SK-N-SH (cell line): ENCODE measurements around the gene NUDT12. TPM values are rescaled to one million over a fixed set of nuclear protein-coding genes. Genes with fewer than 3 reads are reported as not detected.

Source experiments
- CTCF ChIA-PET: fragments of 300-600, 350-600 bp; formaldehyde crosslinking; extraction: SDS; loops from one replicate; lab custom pipeline; 2021; lab: Yijun Ruan, JAX
- POLR2A ChIA-PET: fragments of 350-600 bp; sonication (Branson Sonifier 250); formaldehyde crosslinking; extraction: SDS; loops from one replicate; lab custom pipeline; 2020; ENCODE audit warnings: antibody characterized with exemption, inconsistent platforms; lab: Yijun Ruan, JAX
- DNase-seq: peaks from one replicate; pipeline ENCODE4 v3.0.0; 2012
- H2AFZ ChIP-seq: fragments of 200-600 bp; sonication (generic); 2 replicates; pipeline ENCODE4 v1.8.1; 2016; ENCODE audit warnings: antibody characterized with exemption, mild to moderate bottlenecking, low read depth
- H3F3A ChIP-seq: fragments of 200-600 bp; sonication (generic); replicated peaks from 2 replicates; pipeline ENCODE3; 2016; ENCODE audit warnings: antibody characterized with exemption, mild to moderate bottlenecking; ENCODE audit not compliant: insufficient read depth
- H3K27ac ChIP-seq, 2 experiments: fragments of 200-500 bp in 1 of 2; fragments of 200-600 bp in 1 of 2; sonication (Bioruptor generic) in 1 of 2; sonication (generic), shearing (Covaris generic) in 1 of 2; 2 replicates each; pipeline versions ENCODE4 v1.5.1 to v1.6.1; 2014 to 2016; ENCODE audit warnings: low read depth in 2 of 2, inconsistent platforms in 1 of 2, low read length in 1 of 2, mild to moderate bottlenecking in 1 of 2, mixed read lengths in 1 of 2
- H3K27me3 ChIP-seq: fragments of 200-600 bp; sonication (generic), shearing (Covaris generic); 2 replicates; pipeline ENCODE4 v1.6.1; 2016; ENCODE audit warnings: mixed run types; ENCODE audit not compliant: insufficient read depth
- H3K36me3 ChIP-seq, 2 experiments: fragments of 200-500 bp in 1 of 2; fragments of 200-600 bp in 1 of 2; sonication (Bioruptor generic) in 1 of 2; sonication (generic) in 1 of 2; replicated peaks in 1 of 2; 2 replicates each; pipeline versions ENCODE3 to v1.5.1; 2014 to 2016; ENCODE audit warnings: low read length in 1 of 2, mild to moderate bottlenecking in 1 of 2; ENCODE audit not compliant: insufficient read depth in 2 of 2, control insufficient read depth in 1 of 2
- H3K4me1 ChIP-seq, 2 experiments: fragments of 200-500 bp in 1 of 2; fragments of 200-600 bp in 1 of 2; sonication (Bioruptor generic) in 1 of 2; sonication (generic), shearing (Covaris generic) in 1 of 2; 2 replicates each; pipeline versions ENCODE4 v1.5.1 to v1.6.1; 2014 to 2016; ENCODE audit warnings: low read depth in 1 of 2, low read length in 1 of 2, mixed run types in 1 of 2; ENCODE audit not compliant: insufficient read depth in 2 of 2, control insufficient read depth in 1 of 2
- H3K4me2 ChIP-seq: fragments of 200-600 bp; sonication (generic), shearing (Covaris generic); 2 replicates; pipeline ENCODE4 v1.6.1; 2017; ENCODE audit warnings: mixed run types
- H3K4me3 ChIP-seq, 2 experiments: fragments of 200-500 bp in 1 of 2; fragments of 200-600 bp in 1 of 2; sonication (Bioruptor generic) in 1 of 2; sonication (generic), shearing (Covaris generic) in 1 of 2; 2 replicates each; pipeline versions ENCODE4 v1.5.1 to v1.8.1; 2014 to 2016; ENCODE audit warnings: low read depth in 2 of 2, inconsistent platforms in 1 of 2, low read length in 1 of 2, mild to moderate bottlenecking in 1 of 2, mixed read lengths in 1 of 2, moderate library complexity in 1 of 2
- H3K79me2 ChIP-seq: fragments of 200-600 bp; sonication (generic); 2 replicates; pipeline ENCODE4 v1.8.1; 2017; ENCODE audit warnings: mild to moderate bottlenecking; ENCODE audit not compliant: insufficient read depth
- H3K9ac ChIP-seq: fragments of 200-600 bp; sonication (generic); 2 replicates; pipeline ENCODE4 v1.6.1; 2017; ENCODE audit warnings: mixed run types
- H3K9me2 ChIP-seq: fragments of 200-600 bp; sonication (generic); 2 replicates; pipeline ENCODE4 v1.6.1; 2017; ENCODE audit warnings: mixed run types
- H3K9me3 ChIP-seq: fragments of 200-600 bp; sonication (generic); 2 replicates; pipeline ENCODE4 v1.6.1; 2017; ENCODE audit warnings: mixed run types, mild to moderate bottlenecking, moderate library complexity
- H4K20me1 ChIP-seq: fragments of 200-600 bp; sonication (generic); 2 replicates; pipeline ENCODE4 v1.6.1; 2017; ENCODE audit warnings: mild to moderate bottlenecking, mixed run types; ENCODE audit not compliant: insufficient read depth
- CHD2 ChIP-seq: fragments of 150-350 bp; IDR thresholded peaks from 2 replicates; pipeline ENCODE4 v1.6.1; 2018; ENCODE audit warnings: low read length; ENCODE audit not compliant: partially characterized antibody
- GABPA ChIP-seq: IDR thresholded peaks from 2 replicates; pipeline ENCODE4 v1.4.0; 2012; ENCODE audit warnings: low read depth, mild to moderate bottlenecking
- GATA2 ChIP-seq: sonication (generic); formaldehyde crosslinking; IDR thresholded peaks from 2 replicates; pipeline ENCODE4 v1.5.0; 2020; ENCODE audit warnings: mild to moderate bottlenecking, missing genetic modification reagents
- IRF3 ChIP-seq: fragments of 150-350 bp; IDR thresholded peaks from 2 replicates; pipeline ENCODE4 v1.6.1; 2016; ENCODE audit warnings: mild to moderate bottlenecking, low read depth, low read length
- JUND ChIP-seq: IDR thresholded peaks from 2 replicates; pipeline ENCODE4 v1.4.0; 2012
- MAX ChIP-seq: IDR thresholded peaks from 2 replicates; pipeline ENCODE4 v1.4.0; 2012; ENCODE audit warnings: low read depth
- PBX3 ChIP-seq: IDR thresholded peaks from 2 replicates; pipeline ENCODE4; 2012
- RAD21 ChIP-seq: IDR thresholded peaks from 2 replicates; pipeline ENCODE4 v1.6.1; 2012; ENCODE audit warnings: mild to moderate bottlenecking, low read length
- RCOR1 ChIP-seq: fragments of 150-350 bp; IDR thresholded peaks from 2 replicates; pipeline ENCODE4 v1.6.1; 2017; ENCODE audit warnings: antibody characterized with exemption, low read length
- SMC3 ChIP-seq: IDR thresholded peaks from 2 replicates; pipeline ENCODE4 v1.6.1; 2012; ENCODE audit warnings: low read depth, low read length, improper control_type of control experiment
- TCF12 ChIP-seq: IDR thresholded peaks from 2 replicates; pipeline ENCODE4 v1.4.0; 2012
- USF1 ChIP-seq: IDR thresholded peaks from 2 replicates; pipeline ENCODE4 v1.4.0; 2012; ENCODE audit warnings: low read depth, borderline replicate concordance
- WGBS: methylation state at CpG from one replicate; pipeline ENCODE4 v1.1.6; 2017; ENCODE audit warnings: low lambda C conversion rate; 5-methylcytosine and 5-hydroxymethylcytosine counted together
- polyA plus RNA-seq, 3 experiments: library from polyadenylated mRNA; depleted of rRNA; stranded (reverse); fragments of >200 nt; gene quantifications; 2 replicates each; pipeline ENCODE4 v1.2.3, GENCODE V29; 2012
- TF ChIP-seq, protein P1 (sequence below): fragments of 200-600 bp; sonication (generic); IDR thresholded peaks from 2 replicates; pipeline ENCODE4 v1.6.1; 2017; ENCODE audit warnings: antibody characterized with exemption, mild to moderate bottlenecking, moderate library complexity
- TF ChIP-seq, protein P2 (sequence below): IDR thresholded peaks from 2 replicates; pipeline ENCODE4 v1.6.1; 2012; ENCODE audit warnings: mild to moderate bottlenecking, low read depth, low read length, moderate library complexity

The NUDT12 gene
- polyA plus RNA-seq, 1 of the 3 experiments (the other 2 are of a cell fraction), result 4.9 TPM

DNA sequence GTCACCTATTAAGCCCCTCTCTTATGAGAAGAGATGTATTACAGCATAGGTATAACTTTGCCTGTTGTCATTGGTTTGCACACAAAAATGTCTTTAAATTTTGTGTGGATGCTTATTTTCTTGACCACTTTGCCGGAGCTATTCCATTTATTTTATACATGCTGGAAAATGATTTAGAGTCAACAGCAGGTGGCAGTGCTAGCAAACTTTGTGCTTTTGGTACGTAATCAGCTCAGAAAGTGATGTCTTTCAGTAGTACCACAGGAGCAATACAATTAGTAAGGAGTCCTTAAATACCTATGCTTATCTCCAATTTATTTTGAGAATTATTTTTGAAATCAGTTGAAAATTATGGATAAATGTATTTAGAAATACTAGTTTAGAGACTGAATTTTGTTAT lies 19.8 kb upstream of the NUDT12 start (continued):
- TF ChIP-seq, protein P1, sequence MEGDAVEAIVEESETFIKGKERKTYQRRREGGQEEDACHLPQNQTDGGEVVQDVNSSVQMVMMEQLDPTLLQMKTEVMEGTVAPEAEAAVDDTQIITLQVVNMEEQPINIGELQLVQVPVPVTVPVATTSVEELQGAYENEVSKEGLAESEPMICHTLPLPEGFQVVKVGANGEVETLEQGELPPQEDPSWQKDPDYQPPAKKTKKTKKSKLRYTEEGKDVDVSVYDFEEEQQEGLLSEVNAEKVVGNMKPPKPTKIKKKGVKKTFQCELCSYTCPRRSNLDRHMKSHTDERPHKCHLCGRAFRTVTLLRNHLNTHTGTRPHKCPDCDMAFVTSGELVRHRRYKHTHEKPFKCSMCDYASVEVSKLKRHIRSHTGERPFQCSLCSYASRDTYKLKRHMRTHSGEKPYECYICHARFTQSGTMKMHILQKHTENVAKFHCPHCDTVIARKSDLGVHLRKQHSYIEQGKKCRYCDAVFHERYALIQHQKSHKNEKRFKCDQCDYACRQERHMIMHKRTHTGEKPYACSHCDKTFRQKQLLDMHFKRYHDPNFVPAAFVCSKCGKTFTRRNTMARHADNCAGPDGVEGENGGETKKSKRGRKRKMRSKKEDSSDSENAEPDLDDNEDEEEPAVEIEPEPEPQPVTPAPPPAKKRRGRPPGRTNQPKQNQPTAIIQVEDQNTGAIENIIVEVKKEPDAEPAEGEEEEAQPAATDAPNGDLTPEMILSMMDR, result peak; percentile 72
- TF ChIP-seq GATA2 (CRISPR knock-in tag), result no peak
- TF ChIP-seq, protein P2, sequence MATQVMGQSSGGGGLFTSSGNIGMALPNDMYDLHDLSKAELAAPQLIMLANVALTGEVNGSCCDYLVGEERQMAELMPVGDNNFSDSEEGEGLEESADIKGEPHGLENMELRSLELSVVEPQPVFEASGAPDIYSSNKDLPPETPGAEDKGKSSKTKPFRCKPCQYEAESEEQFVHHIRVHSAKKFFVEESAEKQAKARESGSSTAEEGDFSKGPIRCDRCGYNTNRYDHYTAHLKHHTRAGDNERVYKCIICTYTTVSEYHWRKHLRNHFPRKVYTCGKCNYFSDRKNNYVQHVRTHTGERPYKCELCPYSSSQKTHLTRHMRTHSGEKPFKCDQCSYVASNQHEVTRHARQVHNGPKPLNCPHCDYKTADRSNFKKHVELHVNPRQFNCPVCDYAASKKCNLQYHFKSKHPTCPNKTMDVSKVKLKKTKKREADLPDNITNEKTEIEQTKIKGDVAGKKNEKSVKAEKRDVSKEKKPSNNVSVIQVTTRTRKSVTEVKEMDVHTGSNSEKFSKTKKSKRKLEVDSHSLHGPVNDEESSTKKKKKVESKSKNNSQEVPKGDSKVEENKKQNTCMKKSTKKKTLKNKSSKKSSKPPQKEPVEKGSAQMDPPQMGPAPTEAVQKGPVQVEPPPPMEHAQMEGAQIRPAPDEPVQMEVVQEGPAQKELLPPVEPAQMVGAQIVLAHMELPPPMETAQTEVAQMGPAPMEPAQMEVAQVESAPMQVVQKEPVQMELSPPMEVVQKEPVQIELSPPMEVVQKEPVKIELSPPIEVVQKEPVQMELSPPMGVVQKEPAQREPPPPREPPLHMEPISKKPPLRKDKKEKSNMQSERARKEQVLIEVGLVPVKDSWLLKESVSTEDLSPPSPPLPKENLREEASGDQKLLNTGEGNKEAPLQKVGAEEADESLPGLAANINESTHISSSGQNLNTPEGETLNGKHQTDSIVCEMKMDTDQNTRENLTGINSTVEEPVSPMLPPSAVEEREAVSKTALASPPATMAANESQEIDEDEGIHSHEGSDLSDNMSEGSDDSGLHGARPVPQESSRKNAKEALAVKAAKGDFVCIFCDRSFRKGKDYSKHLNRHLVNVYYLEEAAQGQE, result no peak
- TF ChIP-seq, all 33 proteins: peak for 3

DNA sequence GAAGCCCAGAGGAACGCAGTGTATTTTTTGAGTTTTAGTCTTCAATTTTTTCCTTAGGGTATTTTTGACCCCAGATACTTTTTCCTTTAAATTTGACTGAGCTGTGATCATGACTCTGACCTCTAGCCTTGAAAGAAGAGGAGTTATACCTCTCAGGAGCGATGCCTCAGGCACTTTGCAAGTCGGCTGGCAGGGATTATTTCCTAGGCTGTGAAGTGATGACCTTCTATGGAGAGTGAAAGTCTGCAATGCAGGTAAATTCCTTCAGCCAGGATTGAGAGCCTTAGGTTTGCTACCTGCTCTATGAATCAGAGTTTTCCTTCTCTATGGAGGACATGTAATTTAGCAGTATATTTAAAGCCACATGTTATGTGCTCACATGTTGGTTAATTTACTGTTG lies 10.8 kb upstream of the NUDT12 start:
- H3K9ac ChIP-seq, result no peak overlapping the region
- H3K36me3 ChIP-seq, result no peaks in the 10 kb centered on the region
- H3K79me2 ChIP-seq, result no peaks in the 10 kb centered on the region
- H3K27ac ChIP-seq, result no peak overlapping the region
- no peaks in the 10 kb centered on the region for H3K27me3 ChIP-seq
- TF ChIP-seq CHD2, result no peak
- no peak for TF ChIP-seq SMC3
- no peak for TF ChIP-seq GATA2 (CRISPR knock-in tag)
- no peak for TF ChIP-seq RAD21
- no peak for TF ChIP-seq MAX
- no peak for TF ChIP-seq JUND
- TF ChIP-seq PBX3, result no peak
- no peak for TF ChIP-seq IRF3
- no peak for TF ChIP-seq RCOR1
- no peak for TF ChIP-seq USF1
- TF ChIP-seq GABPA, result no peak
- no peak for TF ChIP-seq TCF12
- 82% methylated on average over 3 of the region's 3 CpGs for WGBS
- DNase-seq, result no peak
- H3K9me3 ChIP-seq, result no peaks in the 10 kb centered on the region
- H3F3A ChIP-seq, result no peaks in the 10 kb centered on the region
- H3K4me3 ChIP-seq, result no peak overlapping the region
- no peaks in the 10 kb centered on the region for H4K20me1 ChIP-seq
- CTCF ChIA-PET, result interaction anchor here (1.4 kb wide), 1 partner anchor 9 kb away, joined by 3 read pairs; no protein-coding TSS in a partner anchor
- H3K4me1 ChIP-seq, result peaks cover 0 to 4% of the 10 kb centered on the region in 2 experiments; a peak in 2 of 4 replicates
- H2AFZ ChIP-seq, result no peak overlapping the region
- no peak overlapping the region for H3K4me2 ChIP-seq
- POLR2A ChIA-PET, result no interaction called here
- H3K9me2 ChIP-seq, result 0 out of 2 replicates have a peak, but pooled peaks cover 4% of the 10 kb centered on the region
